Thyroid gland (tissue), 4 donors: ENCODE data around the gene DCP1B. TPM values are rescaled to one million over a fixed set of nuclear protein-coding genes. Genes with fewer than 3 reads are reported as not detected.

Experiments used
- DNase-seq, 2 donors: peaks; one replicate each; pipeline ENCODE4 v3.0.0-alpha.2; 2019
- H3K27ac ChIP-seq, 3 donors: fragments of 200-600 bp; sonication (generic); 1 replicate in 2 of 3; 2 replicates in 1 of 3; pipeline ENCODE4 v1.5.1; 2016 to 2019; ENCODE audit warnings: mild to moderate bottlenecking in 1 of 3, moderate library complexity in 1 of 3
- H3K27me3 ChIP-seq: fragments of 200-600 bp; sonication (generic); one replicate; pipeline ENCODE4 v1.5.1; 2019
- H3K36me3 ChIP-seq, 2 donors: fragments of 200-600 bp; sonication (generic); one replicate each; pipeline ENCODE4 v1.5.1; 2016 to 2019
- H3K4me1 ChIP-seq, 2 donors: fragments of 200-600 bp; sonication (generic); one replicate each; pipeline ENCODE4 v1.5.1; 2017 to 2019
- H3K4me3 ChIP-seq, 3 donors: fragments of 200-600 bp; sonication (generic); replicated peaks in 1 of 3; 1 replicate in 2 of 3; 2 replicates in 1 of 3; pipeline ENCODE4 v1.5.1; 2016; ENCODE audit warnings: mild to moderate bottlenecking in 1 of 3
- H3K9me3 ChIP-seq: fragments of 200-600 bp; sonication (generic); one replicate; pipeline ENCODE4 v1.5.1; 2017
- POLR2A ChIP-seq, 2 donors: fragments of 450-650 bp; IDR thresholded peaks; one replicate each; pipeline ENCODE4 v1.6.1; 2017; ENCODE audit warnings: antibody characterized with exemption in 2 of 2, mild to moderate bottlenecking in 2 of 2, moderate library complexity in 1 of 2
- WGBS, 2 donors: methylation state at CpG; one replicate each; pipeline ENCODE4 v1.1.5; 2017; 5-methylcytosine and 5-hydroxymethylcytosine counted together
- intact Hi-C: fragments of 100-400 bp; cut with DNase I; formaldehyde crosslinking; loops from one replicate; pipeline ENCODE4 v1.15.1; 2023
- total RNA-seq, 4 donors: library from RNA; depleted of rRNA; stranded (reverse); fragments of >200 nt; gene quantifications; one replicate each; pipeline ENCODE4 v1.2.3, GENCODE V29; 2016
- TF ChIP-seq, protein P1 (sequence below), 6 experiments: fragments of 200-600 bp in 3 of 6; fragments of 450-650 bp in 3 of 6; sonication (generic) in 3 of 6; IDR thresholded peaks; one replicate each; pipeline ENCODE4 v1.5.1; 2016 to 2019; ENCODE audit warnings: antibody characterized with exemption in 6 of 6, mild to moderate bottlenecking in 2 of 6, inconsistent platforms in 1 of 6, moderate library complexity in 1 of 6

Gene DCP1B
- total RNA-seq, 4 donors from 2014 or later = 20.1 to 22.9 (median 21.1) TPM

DNA sequence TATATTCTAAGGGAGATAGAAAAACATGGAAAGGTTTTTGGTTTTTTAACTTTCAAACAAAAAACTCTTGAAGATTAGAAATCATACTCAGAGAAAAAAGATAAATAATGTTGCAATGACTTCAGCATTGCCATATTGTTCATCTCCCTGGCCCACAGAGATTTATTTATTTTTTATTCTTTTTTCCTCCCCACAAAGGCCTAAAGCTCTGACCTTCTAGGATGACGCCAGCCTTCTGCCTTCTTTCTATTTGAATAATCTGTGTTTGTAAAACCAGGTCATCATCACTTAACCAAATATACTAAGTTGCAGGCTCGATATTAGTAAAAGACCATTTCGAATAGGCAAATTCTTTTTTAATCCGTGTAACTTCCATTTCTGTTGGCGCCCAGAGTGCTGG lies 4.4 kb upstream of the DCP1B start:
- no peak for TF ChIP-seq POLR2A (IDR thresholded peaks at IDR 0.05)
- TF ChIP-seq, protein P1, sequence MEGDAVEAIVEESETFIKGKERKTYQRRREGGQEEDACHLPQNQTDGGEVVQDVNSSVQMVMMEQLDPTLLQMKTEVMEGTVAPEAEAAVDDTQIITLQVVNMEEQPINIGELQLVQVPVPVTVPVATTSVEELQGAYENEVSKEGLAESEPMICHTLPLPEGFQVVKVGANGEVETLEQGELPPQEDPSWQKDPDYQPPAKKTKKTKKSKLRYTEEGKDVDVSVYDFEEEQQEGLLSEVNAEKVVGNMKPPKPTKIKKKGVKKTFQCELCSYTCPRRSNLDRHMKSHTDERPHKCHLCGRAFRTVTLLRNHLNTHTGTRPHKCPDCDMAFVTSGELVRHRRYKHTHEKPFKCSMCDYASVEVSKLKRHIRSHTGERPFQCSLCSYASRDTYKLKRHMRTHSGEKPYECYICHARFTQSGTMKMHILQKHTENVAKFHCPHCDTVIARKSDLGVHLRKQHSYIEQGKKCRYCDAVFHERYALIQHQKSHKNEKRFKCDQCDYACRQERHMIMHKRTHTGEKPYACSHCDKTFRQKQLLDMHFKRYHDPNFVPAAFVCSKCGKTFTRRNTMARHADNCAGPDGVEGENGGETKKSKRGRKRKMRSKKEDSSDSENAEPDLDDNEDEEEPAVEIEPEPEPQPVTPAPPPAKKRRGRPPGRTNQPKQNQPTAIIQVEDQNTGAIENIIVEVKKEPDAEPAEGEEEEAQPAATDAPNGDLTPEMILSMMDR (IDR thresholded peaks at IDR 0.05) = no peak
- DNase-seq = no peak
- no peaks in the 10 kb centered on the region for H3K27me3 ChIP-seq
- no peaks in the 10 kb centered on the region for H3K9me3 ChIP-seq
- H3K36me3 ChIP-seq = no peaks in the 10 kb centered on the region
- H3K4me3 ChIP-seq = no peak overlapping the region
- peaks cover under 1 to 2% of the 10 kb centered on the region in 2 donors for H3K4me1 ChIP-seq
- H3K27ac ChIP-seq = no peak overlapping the region
- intact Hi-C loops = no loop called here
- WGBS, 2 donors = 86% methylated on average over 5 of the region's 5 CpGs

DNA sequence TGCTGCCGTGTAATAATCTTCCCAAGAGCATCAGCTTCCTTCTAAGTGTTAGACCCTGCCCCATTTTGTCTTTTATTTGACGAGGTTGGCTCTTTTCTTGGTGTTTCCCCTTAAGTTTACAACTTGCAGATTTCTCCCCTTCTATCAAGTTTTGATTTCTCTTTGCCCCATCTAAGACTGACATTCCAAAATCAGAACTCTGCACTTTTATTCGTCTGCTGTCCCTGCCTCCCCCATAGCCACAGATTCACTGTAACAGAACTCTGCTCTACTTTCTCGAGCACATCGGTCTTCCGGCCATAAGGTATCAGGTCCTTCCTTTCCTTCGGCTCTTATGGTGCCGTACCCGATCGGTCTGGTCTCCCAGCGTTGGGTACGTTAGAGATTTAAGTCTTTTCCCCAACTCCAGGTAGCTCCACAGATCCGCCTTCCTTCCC lies 563 bp downstream of the DCP1B start:
- no peak for DNase-seq
- Histone ChIP-seq H3K4me3 (peak overlapping the region; percentile 93 to 96 (median 94)), H3K36me3 (no peaks in the 10 kb centered on the region), H3K27ac (peak overlapping the region; percentile 74 to 90 (median 83)), H3K27me3 (no peaks in the 10 kb centered on the region), H3K9me3 (no peaks in the 10 kb centered on the region), H3K4me1 (peaks cover 10 to 18% of the 10 kb centered on the region in 2 donors)
- WGBS, 2 donors = 0 to 1% methylated on average over 13 of the region's 13 CpGs
- intact Hi-C loops = no loop called here
- TF ChIP-seq, protein P1 (IDR thresholded peaks at IDR 0.05) = no peak
- TF ChIP-seq POLR2A (IDR thresholded peaks at IDR 0.05) = no peak

GRCh38 chr12:1995205-1995896 lies 8.9 kb downstream of the DCP1B start:
- WGBS, 2 donors = 86 to 91% methylated on average over 4 of the region's 4 CpGs
- Histone ChIP-seq H3K9me3 (no peaks in the 10 kb centered on the region), H3K27ac (no peak overlapping the region), H3K4me3 (no peak overlapping the region), H3K36me3 (no peaks in the 10 kb centered on the region), H3K27me3 (no peaks in the 10 kb centered on the region), H3K4me1 (no peaks in the 10 kb centered on the region)
- intact Hi-C loops = no loop called here
- TF ChIP-seq, protein P1 (IDR thresholded peaks at IDR 0.05) = no peak
- no peak for TF ChIP-seq POLR2A (IDR thresholded peaks at IDR 0.05)
- DNase-seq = no peak

DNA sequence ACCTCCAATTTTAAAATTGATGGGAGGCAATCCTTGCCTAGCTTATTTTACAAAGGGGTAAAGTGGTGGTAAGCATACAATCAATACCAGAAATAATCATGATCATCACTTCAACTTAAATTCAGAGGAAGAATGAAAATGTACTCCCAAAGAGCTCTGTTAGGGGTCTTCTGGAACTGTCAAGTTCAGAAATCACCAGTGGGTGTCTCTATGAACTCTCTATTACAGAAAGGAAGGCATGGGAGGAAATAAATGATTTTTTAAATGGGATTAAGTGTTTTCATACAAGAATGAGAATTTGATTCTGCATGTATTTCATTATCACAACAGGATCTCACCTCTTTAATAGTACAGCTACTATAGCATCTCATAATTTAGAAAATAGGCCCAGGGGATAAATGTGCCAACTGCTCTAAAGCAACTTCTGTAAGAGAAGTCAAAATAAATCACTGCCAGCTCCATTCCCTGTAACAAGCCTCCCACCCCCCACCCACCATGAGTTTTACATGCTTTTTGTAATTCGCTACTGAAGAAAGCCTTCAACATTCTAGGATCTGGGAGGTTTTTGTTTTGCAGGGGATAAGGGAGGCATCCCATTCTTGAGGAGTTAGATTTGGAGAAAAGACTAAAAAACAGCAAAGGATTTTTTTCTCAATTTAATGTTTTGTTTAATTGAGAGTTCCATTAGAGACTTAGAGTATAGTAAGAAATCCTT lies 9.7 kb downstream of the DCP1B start:
- Histone ChIP-seq H3K27me3 (no peaks in the 10 kb centered on the region), H3K4me1 (no peaks in the 10 kb centered on the region), H3K36me3 (no peaks in the 10 kb centered on the region), H3K4me3 (no peak overlapping the region), H3K27ac (no peak overlapping the region), H3K9me3 (no peaks in the 10 kb centered on the region)
- intact Hi-C loops = no loop called here
- TF ChIP-seq POLR2A (IDR thresholded peaks at IDR 0.05) = no peak
- TF ChIP-seq, protein P1 (IDR thresholded peaks at IDR 0.05) = no peak
- no peak for DNase-seq
- 95 to 100% methylated on average over 1 of the region's 1 CpG for WGBS, 2 donors

GRCh38 chr12:1993871-1994371 lies 10.3 kb downstream of the DCP1B start:
- 94 to 95% methylated on average over 2 of the region's 2 CpGs for WGBS, 2 donors
- Histone ChIP-seq H3K9me3 (no peaks in the 10 kb centered on the region), H3K36me3 (no peaks in the 10 kb centered on the region), H3K4me3 (no peak overlapping the region), H3K27me3 (no peaks in the 10 kb centered on the region), H3K27ac (no peak overlapping the region), H3K4me1 (no peaks in the 10 kb centered on the region)
- DNase-seq = no peak
- intact Hi-C loops = no loop called here
- TF ChIP-seq POLR2A (IDR thresholded peaks at IDR 0.05) = no peak
- TF ChIP-seq, protein P1 (IDR thresholded peaks at IDR 0.05) = no peak
